ENCODE measurements around the gene ABCA7.

GRCh38 chr19:1019616-1019961 is 20.3 kb upstream of the ABCA7 start:
- no peak for TF ChIP-seq CTCF (IDR thresholded peaks at IDR 0.05)
- no peak for TF ChIP-seq POLR2A (IDR thresholded peaks at IDR 0.05)

Measured in adrenal gland (tissue), 5 donors.